KG1 (cell line): ENCODE results near the gene AUP1.
"Not testable (repeated sequence)": the region's sequence is repeated elsewhere in the genome, so short reads cannot be mapped to it uniquely, and the experiment has no call there.

Source experiments
- DNase-seq: peaks from one replicate; lab custom pipeline; 2025; lab: John Stamatoyannopoulos, UW

AUP1 gene

GRCh38 chr2:74498500-74499266 lies 30.8 kb downstream of the AUP1 start:
- no peak for DNase-seq

GRCh38 chr2:74497777-74498499 lies 31.6 kb downstream of the AUP1 start:
- no peak for DNase-seq

GRCh38 chr2:74496997-74497776 lies 32.3 kb downstream of the AUP1 start:
- no peak for DNase-seq

GRCh38 chr2:74495440-74495839 lies 34.1 kb downstream of the AUP1 start:
- DNase-seq = no peak

GRCh38 chr2:74493546-74493945 lies 36.0 kb downstream of the AUP1 start:
- DNase-seq = no peak

GRCh38 chr2:74491648-74492544 lies 37.6 kb downstream of the AUP1 start:
- DNase-seq = no peak

- no peak for DNase-seq
Measured at GRCh38 chr2:74489906-74490305, 39.6 kb downstream of the AUP1 start.

- DNase-seq = no peak
Measured at GRCh38 chr2:74488643-74489481, 40.6 kb downstream of the AUP1 start.

GRCh38 chr2:74486141-74486540 lies 43.4 kb downstream of the AUP1 start:
- no peak for DNase-seq

GRCh38 chr2:74483675-74484164 lies 45.8 kb downstream of the AUP1 start:
- DNase-seq = not testable (repeated sequence)

- DNase-seq = peak; percentile 92
Measured at GRCh38 chr2:74482801-74483674, 46.5 kb downstream of the AUP1 start, which contains the start of the genes CCDC142 and TTC31. TSS of gene CCDC142 (minus strand) at chr2:74482998. CDS start at chr2:74482837, 161 bp downstream. TSS of gene TTC31 (plus strand) at chr2:74483081. CDS start at chr2:74483096, 15 bp downstream.

GRCh38 chr2:74481961-74482800 lies 47.3 kb downstream of the AUP1 start:
- DNase-seq = no peak

GRCh38 chr2:74481431-74481830 lies 48.1 kb downstream of the AUP1 start:
- DNase-seq = no peak
